GM21367 (cell line): ENCODE data around the gene MVB12B.

ENCODE experiments used
- ATAC-seq: cut with Tn5 transposase; IDR thresholded peaks from one replicate; pipeline ENCODE4 v1.9.1; 2021; ENCODE audit not compliant: unreplicated experiment

The MVB12B gene

GRCh38 chr9:126500600-126501382 is 174.2 kb downstream of the MVB12B start:
- ATAC-seq, result no peak

DNA sequence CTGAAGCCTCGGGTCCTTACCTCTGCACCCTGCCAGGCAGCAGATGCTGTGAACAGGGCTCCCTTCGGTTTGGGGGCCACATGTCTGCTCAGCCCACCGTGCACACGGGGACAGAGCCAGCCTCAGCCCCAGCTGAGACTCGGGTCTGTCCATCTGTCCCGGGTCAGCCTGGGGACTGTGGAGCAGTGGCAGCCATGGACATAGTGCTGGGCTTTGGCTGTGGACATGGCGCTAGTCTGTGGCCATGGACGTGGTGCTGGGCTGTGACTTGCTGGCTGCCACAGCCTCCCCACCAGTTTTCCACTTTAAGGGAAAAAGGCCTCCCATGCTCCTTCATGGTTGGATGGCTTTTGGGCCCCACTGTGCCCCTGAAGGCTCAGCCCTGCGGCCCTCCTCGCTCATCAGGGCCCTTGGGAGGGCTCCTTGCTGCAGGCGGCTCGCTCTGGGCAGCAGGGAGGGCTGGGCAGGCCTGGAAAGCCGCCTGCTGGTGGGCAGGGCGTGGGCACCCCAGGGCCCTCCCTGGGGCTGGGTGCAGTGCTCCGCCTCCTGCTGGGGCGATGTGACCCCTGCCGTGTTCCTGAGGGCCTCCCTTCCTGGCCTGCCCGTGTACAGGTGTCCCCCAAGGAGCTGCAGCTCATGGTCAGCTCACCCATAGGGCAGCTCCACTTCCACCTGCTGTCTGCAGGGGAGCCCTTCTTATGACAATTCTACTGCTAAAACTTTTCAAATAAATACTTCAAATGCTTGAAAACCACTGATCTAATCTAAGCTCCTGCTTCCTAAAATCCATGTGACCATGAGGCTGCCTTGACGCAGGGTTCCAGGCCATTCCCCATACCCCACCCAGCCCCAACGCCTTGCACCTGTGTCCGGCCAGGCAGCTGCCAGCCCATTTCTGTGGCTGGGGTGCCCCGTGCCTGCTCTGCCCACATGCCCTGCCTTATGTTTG is 175.0 kb downstream of the MVB12B start:
- no peak for ATAC-seq

GRCh38 chr9:126502417-126503332 is 176.0 kb downstream of the MVB12B start:
- ATAC-seq, result no peak

DNA sequence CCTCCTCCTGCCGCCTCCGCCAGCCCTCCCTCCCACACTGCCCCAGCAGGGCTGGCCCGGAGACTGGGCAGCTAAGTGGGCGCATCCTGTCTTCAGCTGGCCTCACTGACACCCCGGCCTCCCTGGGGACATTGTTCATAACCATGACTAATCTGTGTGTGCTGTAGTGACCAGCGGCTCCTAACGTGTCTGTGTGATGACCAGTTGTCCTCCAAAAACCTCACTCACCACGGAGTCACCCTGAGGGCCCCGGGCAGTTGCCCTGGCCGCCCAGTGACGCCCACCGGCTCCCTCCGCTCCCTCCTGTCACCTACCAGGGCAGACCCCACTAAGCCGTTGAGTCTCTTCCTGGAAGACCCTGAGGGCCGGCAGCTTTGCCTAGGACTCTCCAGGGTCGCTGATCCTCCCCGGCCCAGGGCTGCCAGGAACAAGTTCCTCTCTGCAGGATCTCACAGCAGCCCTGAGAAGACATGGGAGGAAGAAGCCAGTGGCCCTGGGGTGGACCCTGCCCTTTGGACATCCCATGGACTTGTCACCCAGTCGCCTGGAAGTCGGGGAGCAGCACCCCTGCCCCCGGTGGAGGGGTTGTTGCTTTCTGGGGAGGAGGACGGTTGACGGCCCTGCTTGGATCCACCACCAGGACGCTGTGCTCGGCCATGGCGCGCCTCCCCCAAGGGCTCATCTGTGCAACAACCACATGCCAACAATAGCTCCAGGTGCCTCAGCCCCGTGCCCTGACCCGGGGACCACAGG is 176.9 kb downstream of the MVB12B start:
- ATAC-seq, result no peak

DNA sequence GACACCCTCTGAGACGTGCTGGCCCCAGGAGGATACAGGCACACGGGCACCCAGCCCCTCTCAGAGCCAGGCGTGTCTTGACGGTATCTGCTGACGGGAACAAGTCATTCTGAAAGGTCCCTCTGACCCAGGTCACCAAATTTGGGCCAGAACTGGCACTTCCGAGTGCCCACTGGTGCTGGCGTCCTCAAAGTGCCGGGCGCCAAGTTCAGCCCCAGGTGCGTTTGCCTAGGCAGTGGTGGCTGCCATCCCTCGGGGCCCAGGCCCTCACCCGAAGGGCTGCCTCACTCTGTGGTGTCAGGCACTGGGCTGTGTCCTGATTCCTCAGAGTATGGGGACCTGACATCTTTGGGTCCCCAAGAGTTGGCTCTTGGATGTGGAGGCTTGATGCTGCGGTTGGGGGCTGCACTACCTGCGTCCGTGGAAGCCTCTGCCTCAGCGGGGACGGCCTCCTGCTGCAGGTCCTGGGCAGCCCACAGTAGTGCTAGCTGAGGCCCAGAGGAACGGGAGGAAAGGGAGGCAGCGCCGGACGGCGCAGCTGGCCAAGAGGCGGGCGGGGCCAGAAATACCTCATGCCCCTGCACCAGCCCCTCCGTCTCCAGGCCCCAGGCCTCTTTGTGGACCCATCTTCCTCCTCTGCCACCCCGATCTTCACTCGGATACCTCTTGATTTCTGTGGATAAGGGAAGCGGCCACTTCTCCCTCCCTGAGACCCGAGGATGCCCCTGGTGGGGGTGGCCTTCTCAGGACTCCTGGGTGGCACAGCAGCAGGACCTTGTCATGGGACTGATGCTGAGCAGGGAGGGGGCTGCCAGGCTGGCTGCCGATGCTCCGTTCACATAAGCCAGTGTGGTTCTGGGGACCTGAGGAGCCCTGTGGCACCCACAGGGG is 177.7 kb downstream of the MVB12B start:
- ATAC-seq, result no peak

- ATAC-seq, result no peak
Measured at GRCh38 chr9:126504977-126505455, 178.4 kb downstream of the MVB12B start.

GRCh38 chr9:126505697-126506346 is 179.2 kb downstream of the MVB12B start:
- ATAC-seq, result no peak

DNA sequence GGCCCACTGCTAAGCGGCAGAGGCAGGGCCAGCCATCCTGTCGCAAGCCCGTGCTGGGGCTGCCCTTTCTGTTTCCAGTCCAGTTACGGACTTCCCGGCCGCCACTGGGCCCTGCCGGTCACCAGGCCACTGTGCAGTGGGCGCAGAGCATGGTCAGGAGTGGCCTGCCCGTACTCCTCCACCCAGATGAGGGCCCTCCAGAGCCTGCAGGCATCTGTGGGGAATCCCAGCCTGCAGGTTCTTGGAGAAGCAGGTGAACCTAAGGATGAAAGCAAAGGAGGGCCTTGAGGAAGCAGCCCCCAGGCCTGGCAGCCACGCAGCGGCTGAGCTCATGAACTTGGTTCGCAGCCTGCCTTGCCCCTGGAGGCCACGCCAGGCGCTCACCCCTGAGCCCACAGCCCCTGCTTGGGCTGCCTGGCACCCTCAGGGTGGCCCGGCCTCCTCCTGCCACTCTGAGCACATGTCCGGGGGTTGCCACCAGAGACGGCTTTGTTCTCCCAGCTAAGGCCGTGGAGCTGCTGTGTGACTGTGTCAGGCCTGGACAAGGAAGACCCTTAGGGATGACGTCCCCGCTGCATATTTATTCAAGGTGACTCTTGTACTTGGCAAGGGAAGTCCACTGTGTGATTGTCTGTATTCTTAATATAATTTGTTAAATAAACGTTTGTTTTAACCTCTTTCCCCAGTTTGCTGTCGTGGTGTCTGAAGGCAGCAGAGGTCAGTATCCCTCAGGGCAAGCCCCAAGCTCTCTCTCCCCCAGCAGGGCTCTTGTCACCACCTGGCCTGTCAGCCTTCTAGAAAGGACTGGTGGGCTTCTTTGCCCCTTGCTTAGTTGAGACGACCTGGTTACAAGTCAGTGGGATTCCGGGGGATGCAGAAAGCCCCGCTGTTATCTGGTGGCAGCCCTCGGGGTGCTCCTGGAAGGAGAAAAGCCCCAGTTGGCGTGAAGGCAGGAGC is 180.0 kb downstream of the MVB12B start:
- no peak for ATAC-seq

- ATAC-seq, result no peak
Measured at GRCh38 chr9:126507318-126508109, 180.9 kb downstream of the MVB12B start.

- ATAC-seq, result no peak
Measured at GRCh38 chr9:126508171-126508591, 181.6 kb downstream of the MVB12B start.

GRCh38 chr9:126508928-126509327 is 182.3 kb downstream of the MVB12B start:
- ATAC-seq, result no peak

GRCh38 chr9:126509718-126510117 is 183.1 kb downstream of the MVB12B start:
- ATAC-seq, result no peak

GRCh38 chr9:126510564-126510963 is 183.9 kb downstream of the MVB12B start:
- ATAC-seq, result no peak

DNA sequence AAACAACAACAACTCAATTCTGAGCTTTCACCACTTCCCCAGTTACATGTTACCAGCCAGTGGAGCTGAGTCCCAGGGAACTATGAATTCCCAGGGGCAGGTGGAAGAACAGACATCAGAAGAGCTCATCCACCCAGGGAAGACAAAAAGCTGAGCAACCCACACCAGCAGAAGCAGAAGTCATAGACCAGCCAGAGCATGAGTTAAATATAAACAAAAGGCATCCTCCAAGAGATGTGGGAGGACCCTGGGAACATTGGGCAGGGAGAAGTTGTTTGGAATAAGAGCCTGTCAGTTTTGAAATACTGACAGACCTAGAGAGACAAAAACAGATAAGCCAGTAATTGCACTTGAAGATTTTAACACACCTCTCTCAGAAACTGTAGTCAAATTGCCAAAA is 184.8 kb downstream of the MVB12B start:
- no peak for ATAC-seq

DNA sequence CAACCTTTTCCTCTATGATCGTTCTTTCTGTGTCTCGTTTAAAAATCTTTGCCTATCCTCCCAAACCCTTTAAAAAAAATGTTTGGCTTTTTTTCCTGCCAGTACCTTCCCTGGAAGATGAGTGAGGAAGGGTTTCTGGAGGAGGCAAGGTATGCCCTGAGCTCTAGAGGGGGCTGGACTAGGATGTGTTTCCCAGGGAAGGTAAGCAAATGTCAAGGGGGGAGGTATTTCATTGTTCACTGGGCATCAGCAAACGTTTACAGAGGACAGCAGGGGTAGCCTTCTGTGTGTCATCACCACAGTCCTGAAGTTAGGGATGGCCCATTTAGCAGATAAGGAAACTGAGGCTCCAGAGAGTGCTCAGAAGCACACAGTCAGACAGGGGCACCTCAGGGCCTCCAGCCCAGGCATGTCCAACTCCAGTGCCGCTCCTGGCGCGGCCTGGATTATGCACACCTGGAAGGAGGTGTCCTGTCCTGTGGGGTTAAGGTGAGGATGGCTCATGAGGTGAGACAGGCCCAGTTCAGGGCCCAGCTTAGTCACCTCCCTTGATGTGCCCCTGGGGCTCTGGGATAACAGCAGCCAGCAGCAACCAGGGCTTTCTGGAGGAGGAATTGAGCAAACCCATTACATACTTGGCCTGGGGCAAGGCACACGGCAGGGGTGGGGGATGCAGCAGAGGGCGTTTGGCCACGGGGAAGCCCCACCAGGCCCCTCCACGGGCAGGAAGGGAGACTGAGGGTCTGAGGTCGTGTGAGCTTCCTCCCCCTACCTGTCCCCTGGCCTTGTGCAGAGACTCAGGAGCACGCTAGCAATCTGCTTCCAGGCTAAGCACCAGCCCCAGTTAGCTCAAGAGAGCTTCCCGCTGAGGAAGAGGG is 186.8 kb downstream of the MVB12B start:
- no peak for ATAC-seq
